Measurements from ENCODE around the gene TMEM192.
"Not testable (repeated sequence)": the region's sequence is repeated elsewhere in the genome, so short reads cannot be mapped to it uniquely, and the experiment has no call there.

Gene TMEM192

DNA sequence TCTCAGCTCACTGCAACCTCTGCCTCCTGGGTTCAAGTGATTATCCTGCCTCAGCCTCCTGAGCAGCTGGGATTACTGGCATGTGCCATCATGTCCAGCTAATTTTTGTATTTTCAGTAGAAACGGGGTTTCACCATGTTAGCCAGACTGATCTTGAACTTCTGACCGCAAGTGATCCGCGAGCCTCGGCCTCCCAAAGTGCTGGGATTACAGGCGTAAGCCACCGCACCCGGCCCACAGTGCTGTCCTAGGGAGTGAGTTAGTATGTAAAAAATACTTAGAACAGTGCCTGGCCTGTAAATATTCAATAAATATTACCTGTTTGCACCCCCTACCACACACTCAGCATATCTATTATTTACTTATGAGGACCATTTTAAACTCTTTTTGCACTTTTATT is 20.5 kb downstream of the TMEM192 start:
- DNase-seq = not testable (repeated sequence)

DNA sequence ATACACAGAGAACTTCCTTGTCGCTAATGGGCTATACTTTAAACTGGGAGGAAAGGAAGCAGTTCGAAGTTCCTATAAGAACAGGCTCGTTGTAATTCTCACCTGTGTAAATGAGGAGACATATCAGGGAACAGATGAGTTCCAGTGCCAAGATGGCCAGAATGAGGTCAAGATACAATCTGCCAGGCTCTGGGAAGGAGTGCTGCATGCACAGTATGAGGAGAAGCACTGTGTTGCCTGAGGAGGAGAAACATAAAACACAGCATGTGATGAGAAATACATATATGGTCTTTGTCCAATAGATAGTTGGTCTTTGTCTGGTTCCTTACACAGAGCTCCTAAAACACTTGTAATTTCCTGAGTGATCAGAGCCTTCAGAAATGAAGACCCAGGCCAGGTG is 24.3 kb downstream of the TMEM192 start:
- no peak for DNase-seq

DNA sequence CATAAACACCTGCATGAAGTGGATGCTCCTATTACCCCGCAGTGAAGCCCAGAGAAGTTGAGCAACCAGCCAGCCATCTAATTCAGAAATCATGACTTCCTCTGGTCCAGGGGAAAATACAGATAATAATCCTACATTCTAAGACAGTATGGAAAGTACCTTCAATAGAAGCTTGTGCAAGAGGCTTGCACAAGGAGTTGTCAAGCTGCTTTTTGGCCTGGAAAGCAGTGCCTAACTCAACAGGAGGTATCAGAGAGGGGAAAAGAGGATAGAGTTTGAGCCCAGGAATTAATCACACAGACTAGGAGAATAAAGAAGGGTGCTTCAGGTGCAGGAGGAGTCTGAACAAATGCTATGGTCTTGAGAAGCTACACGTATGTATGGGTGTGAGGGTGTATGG is 26.7 kb downstream of the TMEM192 start:
- no peak for DNase-seq

DNA sequence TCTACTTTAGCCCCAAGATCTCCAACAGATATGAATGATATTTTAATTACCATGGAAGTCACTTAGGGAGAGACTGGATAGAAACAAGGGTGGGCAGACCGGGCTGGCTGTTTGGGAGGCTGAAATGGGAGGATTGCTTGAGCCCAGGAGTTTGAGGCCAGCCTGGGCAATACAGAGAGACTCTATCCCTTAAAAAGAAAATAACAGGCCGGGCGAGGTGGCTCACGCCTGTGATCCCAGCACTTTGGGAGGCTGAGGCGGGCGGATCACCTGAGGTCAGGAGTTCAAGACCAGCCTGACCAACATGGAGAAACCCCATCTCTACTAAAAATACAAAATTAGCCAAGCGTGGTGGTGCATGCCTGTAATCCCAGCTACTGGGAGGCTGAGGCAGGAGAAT is 27.9 kb downstream of the TMEM192 start:
- DNase-seq = not testable (repeated sequence)

DNA sequence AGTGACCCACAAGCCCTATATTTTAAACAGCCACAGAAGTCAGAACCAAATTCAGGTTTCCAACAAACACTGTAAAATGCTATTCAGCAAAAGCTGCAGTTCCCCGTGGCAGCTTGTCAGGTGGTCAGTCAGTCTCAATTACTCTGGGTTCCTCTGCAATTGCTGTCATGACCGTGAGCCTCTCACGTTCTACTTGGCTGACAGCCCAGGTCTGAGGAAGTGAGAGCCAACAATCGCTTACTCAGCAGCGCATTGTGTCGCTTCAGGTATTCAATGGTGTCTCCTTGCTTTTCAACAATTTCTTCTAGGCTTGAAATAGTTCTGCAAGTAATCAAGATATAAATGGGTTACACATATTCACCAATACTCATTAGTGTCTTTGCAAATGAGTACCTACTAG is 33.2 kb downstream of the TMEM192 start:
- DNase-seq = no peak

DNA sequence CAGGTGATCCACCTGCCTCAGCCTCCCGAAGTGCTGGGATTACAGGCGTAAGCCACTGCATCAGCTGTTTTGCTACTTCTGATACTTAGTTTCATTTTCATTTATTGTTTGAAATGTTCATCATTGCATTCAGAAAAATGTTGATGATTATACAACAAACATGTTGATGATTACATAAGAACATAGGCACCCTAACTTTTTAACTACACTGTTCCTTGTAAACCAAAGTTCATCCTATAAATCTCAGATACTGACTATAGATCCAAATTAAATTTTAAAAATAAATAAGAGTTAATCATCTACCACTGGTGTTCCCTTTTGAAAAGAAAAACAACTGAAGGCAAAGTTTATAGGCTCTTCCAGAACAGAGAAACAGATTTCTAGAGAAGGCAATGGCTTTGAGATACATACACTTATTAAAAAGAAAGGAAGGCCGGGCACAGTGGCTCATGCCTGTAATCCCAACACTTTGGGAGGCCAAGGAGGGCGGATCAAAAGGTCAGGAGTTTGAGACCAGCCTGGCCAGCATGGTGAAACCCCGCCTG is 35.6 kb downstream of the TMEM192 start:
- no peak for DNase-seq

DNA sequence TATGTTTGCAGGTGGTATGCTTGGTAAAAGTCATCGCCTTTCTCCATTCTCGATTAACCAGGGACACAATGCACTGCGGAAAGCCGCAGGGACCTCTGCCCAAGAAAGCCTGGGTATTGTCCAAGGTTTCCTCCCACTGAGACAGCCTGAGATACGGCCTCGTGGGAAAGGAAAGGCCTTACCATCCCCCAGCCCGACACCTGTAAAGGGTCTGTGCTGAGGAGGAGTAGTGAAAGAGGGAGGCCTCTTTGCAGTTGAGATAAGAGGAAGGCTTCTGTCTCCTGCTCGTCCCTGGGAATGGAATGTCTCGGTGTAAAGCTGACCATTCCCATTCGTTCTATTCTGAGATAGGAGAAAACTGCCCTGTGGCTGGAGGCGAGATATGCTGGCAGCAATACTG is 39.3 kb downstream of the TMEM192 start:
- not testable (repeated sequence) for DNase-seq

DNA sequence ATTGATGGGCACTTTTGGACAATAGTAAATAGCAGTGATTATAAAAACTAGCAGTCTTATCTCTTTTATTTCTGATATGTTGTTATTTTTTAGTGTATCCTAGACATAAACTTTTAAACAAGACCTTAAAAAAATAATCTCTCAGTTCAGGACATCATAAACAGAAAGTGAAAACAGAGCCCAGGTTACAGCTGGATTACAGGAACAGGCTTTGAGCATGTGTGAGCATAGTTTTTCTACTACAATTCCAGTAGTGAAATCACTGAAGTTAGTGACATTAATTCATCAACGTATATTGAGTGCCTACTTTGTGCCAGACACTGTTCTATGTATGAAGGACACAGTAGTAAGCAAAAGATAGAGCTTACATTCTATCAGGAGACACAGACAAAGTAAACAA is 42.1 kb downstream of the TMEM192 start:
- no peak for DNase-seq

DNA sequence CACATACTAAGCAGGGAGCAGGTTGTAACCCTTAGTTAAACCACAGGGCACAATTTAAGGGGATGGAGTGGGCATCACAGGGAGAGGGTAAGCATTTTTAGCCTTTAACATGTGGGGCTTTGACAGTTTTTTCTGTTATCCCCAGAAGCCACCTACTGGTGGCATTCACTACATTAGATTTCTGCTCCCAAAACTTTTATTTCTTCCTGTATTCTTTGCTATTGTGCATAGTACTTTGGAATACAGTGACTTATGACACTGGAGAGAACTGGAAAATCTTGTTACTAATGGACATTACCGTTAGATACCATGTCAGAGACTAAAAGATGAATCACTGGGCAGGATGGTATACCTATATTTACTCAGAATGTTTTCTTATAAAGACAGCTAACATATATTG is 51.7 kb downstream of the TMEM192 start:
- DNase-seq = no peak

DNA sequence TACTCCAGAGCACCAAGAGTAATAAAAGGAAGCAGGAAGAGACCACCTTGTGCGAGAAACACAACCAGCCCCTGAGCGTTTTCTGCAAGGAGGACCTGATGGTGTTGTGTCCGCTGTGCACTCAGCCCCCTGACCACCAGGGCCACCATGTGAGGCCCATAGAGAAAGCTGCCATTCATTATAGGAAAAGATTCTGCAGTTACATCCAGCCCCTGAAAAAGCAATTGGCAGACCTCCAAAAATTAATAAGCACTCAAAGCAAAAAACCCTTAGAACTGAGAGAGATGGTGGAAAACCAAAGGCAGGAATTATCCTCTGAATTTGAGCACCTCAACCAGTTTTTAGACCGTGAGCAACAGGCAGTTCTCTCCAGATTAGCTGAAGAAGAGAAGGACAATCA is 53.3 kb downstream of the TMEM192 start:
- no peak for DNase-seq

DNA sequence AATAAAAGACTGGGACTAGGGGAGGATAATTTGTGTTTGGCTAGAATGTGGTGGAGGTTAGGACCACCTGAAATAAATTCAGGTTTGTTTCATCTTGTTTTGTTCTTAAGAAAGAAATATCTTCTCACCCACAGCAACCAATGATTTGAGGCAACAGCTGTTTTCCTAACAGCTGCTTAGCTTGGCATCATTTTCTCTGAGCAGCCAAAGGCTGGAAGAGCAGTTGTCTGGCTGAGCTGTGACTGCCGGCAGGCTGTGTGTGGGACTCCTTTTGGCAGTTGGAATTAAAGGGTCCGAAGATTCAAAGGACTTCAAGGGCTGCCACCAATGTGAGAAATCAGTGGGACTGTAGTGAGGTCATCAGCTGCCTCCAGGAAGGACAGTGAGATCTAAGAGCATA is 54.0 kb downstream of the TMEM192 start:
- no peak for DNase-seq

DNA sequence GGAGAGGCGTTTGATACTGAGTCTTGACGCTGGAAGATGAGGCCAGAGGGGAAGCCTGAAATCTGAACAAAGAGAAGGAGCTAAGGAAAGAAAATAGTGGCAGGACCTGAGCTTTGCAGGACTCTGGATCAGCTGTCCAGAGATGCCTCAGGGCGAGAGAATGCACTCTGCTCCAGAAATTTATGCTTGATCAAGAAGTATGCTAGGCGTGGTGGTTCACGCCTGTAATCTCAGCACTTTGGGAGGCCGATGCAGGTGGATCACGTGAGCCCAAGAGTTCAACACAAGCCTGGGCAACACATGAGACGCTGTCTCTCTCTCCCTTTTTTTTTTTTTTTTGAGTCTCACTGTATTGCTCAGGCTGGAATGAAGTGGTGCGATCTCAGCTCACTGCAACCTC is 57.1 kb downstream of the TMEM192 start:
- DNase-seq = no peak

DNA sequence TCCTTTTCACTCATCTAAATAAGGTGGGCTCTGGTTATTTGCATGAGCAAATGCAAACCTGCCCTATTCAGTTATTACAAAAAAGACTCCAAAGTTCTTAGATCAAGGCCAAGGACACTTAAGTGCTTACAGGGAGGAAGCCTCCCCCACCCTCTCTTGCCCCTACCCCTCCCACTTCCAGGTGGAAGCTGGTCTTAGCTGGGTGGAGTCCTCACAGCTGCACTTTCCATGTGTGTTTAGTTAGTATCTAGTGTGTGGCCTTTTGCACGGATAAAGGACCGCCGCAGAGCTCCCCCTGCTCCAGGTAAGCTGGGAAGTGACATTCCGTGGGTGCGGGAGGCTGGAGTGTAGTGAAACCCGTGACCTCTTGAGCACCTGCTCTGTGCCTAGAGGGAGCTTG is 59.0 kb downstream of the TMEM192 start, which contains the start of gene TRIM75:
TSS of gene TRIM75 (plus strand) at position 222 of the 400 bp plus-strand sequence. CDS start 5,282 bp downstream, outside the sequence.
- DNase-seq = no peak

DNA sequence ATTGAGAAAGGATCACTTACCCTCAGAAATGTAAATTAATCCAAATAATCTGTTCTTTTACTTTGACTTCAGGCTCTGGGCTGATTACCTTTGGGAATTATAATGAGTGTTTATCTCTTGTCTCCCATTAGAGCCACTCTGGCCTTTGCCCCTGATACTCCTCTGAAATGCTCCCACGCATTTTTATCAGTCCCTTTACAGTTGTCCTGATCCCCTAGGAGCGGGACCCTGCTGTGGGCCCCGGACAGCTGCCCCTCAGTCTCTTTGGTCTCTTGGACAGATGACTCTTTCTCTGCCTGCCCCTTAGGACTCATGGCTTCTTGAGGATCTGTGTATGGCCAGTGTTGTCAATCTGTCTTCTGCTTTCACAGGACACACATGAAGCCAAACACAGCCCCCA is 60.0 kb downstream of the TMEM192 start:
- DNase-seq = no peak

DNA sequence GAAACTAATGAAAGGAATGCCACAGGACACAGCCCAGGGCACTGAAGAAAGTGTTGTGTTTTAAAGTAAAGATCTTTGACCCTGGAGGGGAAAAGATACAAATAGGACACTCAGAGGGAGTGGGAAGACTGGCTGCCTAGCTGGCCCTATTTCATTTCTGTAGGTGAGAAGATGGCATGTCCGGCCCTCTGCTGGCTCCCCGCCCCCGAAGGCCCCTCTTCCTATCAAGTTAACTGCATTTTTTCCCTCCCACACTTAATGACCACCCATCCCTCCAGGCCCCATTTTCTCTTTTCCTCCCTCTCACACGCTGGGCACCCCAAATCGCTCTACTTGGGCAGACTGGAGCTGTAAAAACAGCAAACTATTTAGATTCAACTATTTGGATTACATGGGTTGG is 64.5 kb downstream of the TMEM192 start:
- DNase-seq = no peak

DNA sequence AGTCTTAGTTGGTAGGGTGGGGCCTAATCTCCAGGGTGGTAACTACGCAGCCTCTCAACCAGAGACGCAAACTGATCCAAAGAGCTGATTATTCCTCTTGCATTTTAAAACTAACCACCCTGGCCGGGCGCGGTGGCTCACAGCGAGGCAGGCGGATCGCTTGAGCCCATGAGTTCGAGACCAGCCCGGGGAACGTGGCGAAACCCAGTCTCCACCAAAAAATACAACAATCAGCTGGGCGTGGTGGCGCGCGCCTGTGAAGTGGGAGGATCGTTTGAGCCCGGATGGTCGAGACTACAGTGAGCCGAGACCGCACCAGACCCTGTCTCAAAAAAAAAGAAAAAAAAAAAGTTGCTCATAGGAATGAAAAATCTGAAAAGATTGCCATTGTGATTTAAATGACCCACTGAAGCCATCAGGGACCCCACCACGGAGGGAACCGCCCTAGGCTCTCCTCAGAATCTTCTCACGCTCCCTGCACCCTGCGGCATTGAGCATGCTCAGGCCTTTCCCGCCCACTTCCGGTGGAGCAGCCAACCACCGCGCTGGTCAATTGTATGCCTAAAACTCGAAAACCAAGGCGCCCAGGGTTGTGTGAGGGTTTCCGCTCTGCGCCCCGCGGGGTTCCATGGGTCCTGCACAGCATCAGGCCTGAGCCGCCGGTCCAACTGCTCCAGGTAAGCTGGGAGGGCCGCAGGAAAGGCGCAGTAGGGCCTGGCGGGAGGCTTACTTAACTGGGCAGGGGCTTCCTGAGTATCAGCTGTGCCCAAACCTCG is 81.0 kb downstream of the TMEM192 start, which contains the start of gene TRIM60:
TSS of gene TRIM60 (plus strand) at position 564 of the 776 bp plus-strand sequence. CDS start 8,074 bp downstream, outside the sequence.
- no peak for DNase-seq

DNA sequence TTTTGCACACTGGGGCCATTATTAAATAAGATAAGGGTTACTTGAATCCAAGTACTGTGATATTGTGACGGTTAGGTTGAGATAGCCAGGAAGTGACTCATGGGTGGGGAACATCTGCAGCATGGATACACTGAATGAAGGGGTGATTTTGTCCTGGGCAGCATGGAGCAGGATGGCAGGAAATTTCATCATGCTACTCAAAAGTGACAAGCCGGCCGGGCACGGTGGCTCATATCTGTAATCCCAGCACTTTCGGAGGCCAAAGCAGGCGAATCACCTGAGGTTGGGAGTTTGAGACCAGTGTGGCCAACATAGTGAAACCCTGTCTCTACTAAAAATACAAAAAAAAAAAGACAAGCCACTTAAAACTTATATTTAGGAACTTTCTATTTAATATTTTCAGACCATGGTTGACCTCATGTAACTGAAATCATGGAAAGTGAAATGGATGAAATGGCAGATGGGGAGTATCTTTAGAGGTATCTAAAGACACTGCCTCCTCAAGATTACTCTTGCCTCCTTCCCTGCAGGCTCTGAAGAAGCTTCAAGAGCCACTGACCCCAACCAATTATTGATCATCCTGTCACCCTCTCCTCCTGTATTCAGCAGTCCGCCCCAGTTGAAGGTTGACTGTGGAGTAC is 84.8 kb downstream of the TMEM192 start:
- no peak for DNase-seq

DNA sequence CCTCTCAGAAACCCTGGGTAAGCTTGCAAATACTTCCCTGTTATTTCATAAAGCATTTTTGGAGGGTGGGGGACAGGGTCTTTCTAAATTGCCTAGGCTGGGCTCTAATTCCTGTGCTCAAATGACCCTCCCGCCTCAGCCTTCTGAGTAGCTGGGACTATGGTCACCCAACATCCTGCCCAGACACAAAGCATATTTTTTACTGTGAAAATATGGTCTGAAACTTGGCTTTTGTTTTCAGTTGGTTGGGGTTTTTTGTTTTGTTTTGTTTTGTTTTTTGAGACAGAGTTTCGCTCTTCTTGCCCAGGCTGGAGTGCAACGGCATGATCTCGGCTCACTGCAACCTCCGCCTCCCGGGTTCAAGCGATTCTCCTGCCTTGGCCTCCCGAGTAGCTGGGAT is 86.9 kb downstream of the TMEM192 start:
- not testable (repeated sequence) for DNase-seq

Measured in activated naive CD4-positive, alpha-beta T cell treated with Interleukin-2 at 50 U/mL for 16 hours (primary cell).